ENCODE results near the gene ARID1A. TPM values are rescaled to one million over a fixed set of nuclear protein-coding genes. Genes with fewer than 3 reads are reported as not detected.

The ARID1A gene
- polyA plus RNA-seq, 1 donor (not counting 4 experiments of a cell fraction or from before 2014, with no cell fraction given), result 10.2 TPM

GRCh38 chr1:26700711-26701110 is 4.9 kb downstream of the ARID1A start:
- Histone ChIP-seq H3K9ac (ENCODE audit: control insufficient read depth, extremely low read depth, insufficient read depth, low read length) (peak overlapping the region; percentile 55), H3K36me3 (ENCODE audit: control insufficient read depth in 2 of 2, extremely low read depth in 1 of 2, insufficient read depth in 2 of 2, low read length in 2 of 2) (no peaks in the 10 kb centered on the region), H3K4me3 (ENCODE audit: control insufficient read depth in 2 of 3, extremely low read depth in 1 of 3, insufficient read depth in 2 of 3, low read depth in 1 of 3, low read length in 3 of 3) (peak overlapping the region in 2 of 3 experiments; percentile 18 to 22), H3K4me1 (ENCODE audit: control insufficient read depth, extremely low read depth, insufficient read depth, low read length) (peaks cover 53% of the 10 kb centered on the region), H3K9me3 (ENCODE audit: control insufficient read depth, low read depth, low read length) (no peaks in the 10 kb centered on the region), H3K79me2 (ENCODE audit: control insufficient read depth, insufficient read depth, low read length) (peaks cover 90% of the 10 kb centered on the region), H2AFZ (ENCODE audit: control insufficient read depth, low read length) (no peak overlapping the region), H3K9me1 (ENCODE audit: control insufficient read depth, extremely low read depth, insufficient read depth, low read length) (no peaks in the 10 kb centered on the region), H4K20me1 (ENCODE audit: control insufficient read depth, extremely low read depth, insufficient read depth, low read length) (peaks cover 9% of the 10 kb centered on the region), H3K27ac (ENCODE audit: control insufficient read depth, insufficient read depth, low read length) (peak overlapping the region; percentile 57), H3K27me3 (ENCODE audit: control insufficient read depth, extremely low read depth, insufficient read depth, low read length) (no peaks in the 10 kb centered on the region), H3K4me2 (ENCODE audit: control insufficient read depth, extremely low read depth, insufficient read depth, low read depth, low read length) (peak overlapping the region; percentile 82)
- dilution Hi-C loops (cut with MboI; ENCODE audit: extremely low pct_ligation_motif_present, low sequenced_read_pairs), result no loop called here
- DNase-seq (ENCODE audit: low read depth, low spot score), result no peak
- peak; percentile 36 for FAIRE-seq
- TF ChIP-seq CTCF (optimal IDR thresholded peaks at IDR 0.05 in 1 of 3, IDR thresholded peaks at IDR 0.05 in 1 of 3, conservative IDR thresholded peaks at IDR 0.05 in 1 of 3; ENCODE audit: extremely low read depth in 1 of 3, insufficient read depth in 2 of 3, low read length in 3 of 3), result no peak
- no peak for TF ChIP-seq EZH2 (IDR thresholded peaks at IDR 0.05; ENCODE audit: low read length)

GRCh38 chr1:26701266-26701994 is 5.6 kb downstream of the ARID1A start:
- DNase-seq (ENCODE audit: low read depth, low spot score), result no peak
- no peaks in the 10 kb centered on the region for H3K9me1 ChIP-seq (ENCODE audit: control insufficient read depth, extremely low read depth, insufficient read depth, low read length)
- FAIRE-seq, result peak; percentile 61
- H3K79me2 ChIP-seq (ENCODE audit: control insufficient read depth, insufficient read depth, low read length), result peaks cover 96% of the 10 kb centered on the region
- peaks cover 16% of the 10 kb centered on the region for H4K20me1 ChIP-seq (ENCODE audit: control insufficient read depth, extremely low read depth, insufficient read depth, low read length)
- peak overlapping the region; percentile 3 to 34 (median 33) for H3K4me3 ChIP-seq (ENCODE audit: control insufficient read depth in 2 of 3, extremely low read depth in 1 of 3, insufficient read depth in 2 of 3, low read depth in 1 of 3, low read length in 3 of 3)
- no peaks in the 10 kb centered on the region for H3K36me3 ChIP-seq (ENCODE audit: control insufficient read depth in 2 of 2, extremely low read depth in 1 of 2, insufficient read depth in 2 of 2, low read length in 2 of 2)
- TF ChIP-seq EZH2 (IDR thresholded peaks at IDR 0.05; ENCODE audit: low read length), result no peak
- peak overlapping the region; percentile 16 for H3K9ac ChIP-seq (ENCODE audit: control insufficient read depth, extremely low read depth, insufficient read depth, low read length)
- H2AFZ ChIP-seq (ENCODE audit: control insufficient read depth, low read length), result no peak overlapping the region
- H3K9me3 ChIP-seq (ENCODE audit: control insufficient read depth, low read depth, low read length), result no peaks in the 10 kb centered on the region
- no peaks in the 10 kb centered on the region for H3K27me3 ChIP-seq (ENCODE audit: control insufficient read depth, extremely low read depth, insufficient read depth, low read length)
- H3K27ac ChIP-seq (ENCODE audit: control insufficient read depth, insufficient read depth, low read length), result peak overlapping the region; percentile 57
- dilution Hi-C loops (cut with MboI; ENCODE audit: extremely low pct_ligation_motif_present, low sequenced_read_pairs), result no loop called here
- H3K4me1 ChIP-seq (ENCODE audit: control insufficient read depth, extremely low read depth, insufficient read depth, low read length), result peaks cover 60% of the 10 kb centered on the region
- H3K4me2 ChIP-seq (ENCODE audit: control insufficient read depth, extremely low read depth, insufficient read depth, low read depth, low read length), result peak overlapping the region; percentile 82

Data from keratinocyte (primary cell).